ENCODE data around the gene WWOX.

- TF ChIP-seq EZH2 (IDR thresholded peaks at IDR 0.05; ENCODE audit: borderline replicate concordance, low read depth, low read length, severe bottlenecking) (no peak), JUN (IDR thresholded peaks at IDR 0.05; ENCODE audit: borderline replicate concordance, insufficient read depth, insufficient read length, low read depth) (no peak), POLR2A (IDR thresholded peaks at IDR 0.05; ENCODE audit: low read depth, low read length) (no peak)
These were observed 630.2 kb downstream of the WWOX start for GRCh38 chr16:78729687-78730086.
